GM19025 (cell line): ENCODE measurements around the gene SYT15.
"Not testable (repeated sequence)": the region's sequence is repeated elsewhere in the genome, so short reads cannot be mapped to it uniquely, and the experiment has no call there.

ENCODE experiments used
- ATAC-seq: cut with Tn5 transposase; IDR thresholded peaks from one replicate; pipeline ENCODE4 v1.9.1; 2021; ENCODE audit warnings: mild to moderate bottlenecking, low read depth, moderate library complexity; ENCODE audit not compliant: unreplicated experiment

Gene SYT15

DNA sequence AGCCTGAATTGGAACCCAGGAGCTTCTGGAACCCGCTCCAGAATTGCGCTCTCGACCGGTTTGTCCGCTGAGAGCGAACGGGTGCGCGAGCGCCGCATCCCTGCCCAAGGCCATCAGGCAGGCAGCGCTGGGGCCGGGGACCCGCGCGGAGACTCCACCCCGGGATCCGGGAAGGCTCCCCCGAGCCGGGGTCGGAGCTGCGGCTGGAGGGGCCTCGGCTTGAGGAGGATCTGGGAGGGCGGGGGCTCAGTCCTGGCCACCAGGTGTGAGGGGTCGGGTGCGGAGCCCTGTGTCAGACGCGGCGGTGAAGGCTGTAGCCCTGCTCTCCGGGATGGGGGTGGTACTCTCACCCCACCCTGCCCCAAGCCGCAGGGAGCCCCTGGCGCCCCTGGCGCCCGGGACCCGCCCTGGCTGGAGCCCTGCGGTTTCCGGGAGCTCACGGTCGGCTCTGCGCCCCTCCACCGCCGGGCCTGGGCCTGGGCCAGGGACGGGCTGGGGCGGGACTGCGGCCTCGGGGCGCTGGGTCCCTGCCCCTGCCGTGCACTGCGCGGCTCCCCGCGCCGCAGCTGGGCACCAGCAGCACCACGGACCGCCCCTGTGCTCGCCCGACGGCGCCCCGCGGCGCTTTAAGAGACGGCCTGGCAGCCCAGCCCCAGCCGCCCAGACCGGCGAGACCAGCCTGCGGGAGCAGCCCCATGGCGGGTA, at the start of gene SYT15:
SYT15 (plus strand) TSS at position 655 of the 705 bp plus-strand sequence; CDS start at position 696, 41 bp downstream.
- not testable (repeated sequence) for ATAC-seq

- ATAC-seq, result not testable (repeated sequence)
These were observed 49.2 kb upstream of the SYT15 start for GRCh38 chr10:46529742-46530141.

GRCh38 chr10:46530249-46531186, 48.4 kb upstream of the SYT15 start:
- ATAC-seq, result no peak

DNA sequence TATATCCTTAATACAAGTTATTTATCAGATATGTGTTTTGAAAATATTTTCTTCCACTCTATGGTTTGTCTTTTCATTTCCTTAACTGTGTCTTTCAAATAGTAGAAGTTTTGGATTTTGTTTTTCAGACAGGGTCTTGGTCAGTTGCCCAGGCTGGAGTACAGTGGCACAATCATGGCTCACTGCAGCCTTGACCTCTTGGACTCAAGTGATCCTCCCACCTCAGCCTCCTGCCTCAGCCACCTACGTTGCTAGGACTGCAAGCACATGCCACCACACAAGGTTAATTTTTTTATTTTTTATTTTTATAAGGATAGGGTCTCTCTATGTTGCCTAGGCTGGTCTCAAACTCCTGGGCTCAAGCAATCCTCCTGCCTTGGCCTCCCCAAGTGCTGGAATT, 46.7 kb upstream of the SYT15 start:
- not testable (repeated sequence) for ATAC-seq

- no peak for ATAC-seq
These were observed 44.0 kb upstream of the SYT15 start for GRCh38 chr10:46534828-46535524.

- ATAC-seq, result no peak
These were observed 42.8 kb upstream of the SYT15 start for GRCh38 chr10:46536171-46536570.

DNA sequence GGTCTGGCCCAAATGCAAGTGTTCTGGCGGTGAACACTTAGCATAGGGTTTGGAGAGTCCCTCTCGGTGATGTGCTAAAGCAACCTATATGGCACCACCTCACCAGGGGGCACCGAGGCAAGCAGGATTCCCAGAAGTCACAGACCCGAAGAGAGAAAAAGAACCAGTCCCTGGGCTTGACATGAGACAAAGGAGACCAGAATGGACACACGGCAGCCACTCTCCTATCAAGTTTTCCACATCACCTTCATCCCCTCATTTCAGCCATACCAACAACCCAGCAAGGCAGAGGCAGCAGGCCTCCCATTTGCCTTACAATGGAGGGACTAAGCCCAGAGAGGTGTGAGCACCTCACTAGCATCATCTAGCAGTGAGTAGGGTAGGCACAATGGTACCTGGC, 42.1 kb upstream of the SYT15 start:
- no peak for ATAC-seq

GRCh38 chr10:46537309-46537708, 41.6 kb upstream of the SYT15 start:
- no peak for ATAC-seq

DNA sequence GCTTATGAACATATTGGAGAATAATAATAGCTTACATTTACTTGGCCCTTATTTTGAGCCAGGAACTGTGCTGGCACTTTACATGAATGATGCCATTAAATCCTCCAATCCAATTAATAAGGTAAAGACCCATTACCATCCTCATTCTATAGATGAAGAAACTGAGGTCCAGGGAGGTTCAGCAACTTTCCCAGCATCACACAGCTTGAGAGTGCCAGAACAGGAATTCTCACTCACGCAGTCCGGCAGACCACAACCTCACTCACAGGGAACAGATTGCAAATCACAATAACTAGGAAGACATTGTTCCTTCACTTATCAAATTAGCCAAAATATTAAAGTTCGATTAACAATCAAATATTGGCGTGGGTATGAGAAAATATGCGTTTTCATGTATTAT, 40.8 kb upstream of the SYT15 start:
- no peak for ATAC-seq

- no peak for ATAC-seq
These were observed 40.1 kb upstream of the SYT15 start for GRCh38 chr10:46538717-46539426.

DNA sequence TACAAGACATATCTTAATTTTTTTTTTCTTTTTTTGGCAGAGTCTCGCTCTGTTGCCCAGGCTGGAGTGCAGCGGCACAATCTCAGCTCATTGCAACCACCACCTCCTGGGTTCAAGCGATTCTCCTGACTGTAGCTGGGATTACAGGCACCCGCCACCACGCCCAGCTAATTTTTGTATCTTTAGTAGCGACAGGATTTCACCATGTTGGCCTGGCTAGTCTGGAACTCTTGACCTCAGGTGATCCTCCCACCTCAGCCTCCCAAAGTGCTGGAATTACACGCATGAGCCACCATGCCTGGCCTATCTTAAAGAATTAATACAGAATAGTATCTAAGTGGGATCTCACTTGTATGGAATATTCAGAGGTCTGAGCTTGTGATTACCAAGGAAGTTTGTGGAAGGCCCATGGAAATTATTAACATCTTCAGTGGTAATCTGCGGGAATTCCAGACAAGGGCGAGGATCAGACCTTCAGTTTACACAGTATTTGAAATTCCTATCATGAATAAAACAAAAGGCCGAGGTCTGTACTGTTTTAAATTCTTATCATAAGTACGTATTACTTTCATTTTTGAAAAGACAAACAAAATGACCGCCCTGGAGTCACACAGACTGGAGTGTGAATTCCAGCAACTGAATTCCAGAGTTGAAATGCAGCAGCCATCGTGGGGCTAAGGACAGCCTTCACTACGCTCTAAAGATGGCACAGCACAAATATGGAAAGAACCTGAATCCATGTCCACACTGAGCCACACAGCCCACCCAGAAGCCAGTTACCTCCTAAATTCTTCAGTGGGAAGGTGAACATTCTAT, 39.1 kb upstream of the SYT15 start:
- ATAC-seq, result no peak

- no peak for ATAC-seq
These were observed 38.4 kb upstream of the SYT15 start for GRCh38 chr10:46540412-46541016.

DNA sequence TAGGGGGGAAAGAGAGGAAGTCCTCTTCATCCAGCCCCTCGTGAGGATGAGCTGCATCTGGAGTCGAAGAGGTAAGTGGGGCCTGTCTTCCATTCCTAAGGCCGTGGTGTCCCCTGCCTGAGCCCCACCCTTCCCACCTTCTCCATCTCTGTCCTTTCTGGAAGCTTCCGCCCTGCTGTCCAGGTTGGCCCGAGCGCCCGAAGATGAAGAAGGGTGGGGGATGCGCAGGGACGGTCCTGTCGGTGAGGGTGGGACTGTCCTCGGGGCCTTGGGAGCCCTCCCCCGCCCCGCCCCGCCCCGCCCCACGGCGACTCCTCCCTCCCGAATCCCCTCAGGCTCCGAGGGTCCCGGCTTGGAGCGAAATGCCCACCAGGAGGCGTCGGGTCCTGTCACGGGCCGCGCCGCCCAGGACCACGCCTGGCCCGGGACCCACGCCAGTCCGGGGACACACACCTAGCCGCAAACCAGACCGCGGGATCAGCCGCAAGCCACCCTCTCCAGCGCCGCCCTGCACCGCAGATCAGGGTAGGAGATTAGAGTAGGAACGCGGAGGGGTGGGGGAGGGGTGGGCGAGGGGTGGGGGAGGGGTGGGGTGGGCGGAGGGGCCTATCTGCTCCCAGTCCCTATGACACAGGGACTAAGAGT, 37.8 kb upstream of the SYT15 start:
- no peak for ATAC-seq

- no peak for ATAC-seq
These were observed 37.0 kb upstream of the SYT15 start for GRCh38 chr10:46541735-46542566.

DNA sequence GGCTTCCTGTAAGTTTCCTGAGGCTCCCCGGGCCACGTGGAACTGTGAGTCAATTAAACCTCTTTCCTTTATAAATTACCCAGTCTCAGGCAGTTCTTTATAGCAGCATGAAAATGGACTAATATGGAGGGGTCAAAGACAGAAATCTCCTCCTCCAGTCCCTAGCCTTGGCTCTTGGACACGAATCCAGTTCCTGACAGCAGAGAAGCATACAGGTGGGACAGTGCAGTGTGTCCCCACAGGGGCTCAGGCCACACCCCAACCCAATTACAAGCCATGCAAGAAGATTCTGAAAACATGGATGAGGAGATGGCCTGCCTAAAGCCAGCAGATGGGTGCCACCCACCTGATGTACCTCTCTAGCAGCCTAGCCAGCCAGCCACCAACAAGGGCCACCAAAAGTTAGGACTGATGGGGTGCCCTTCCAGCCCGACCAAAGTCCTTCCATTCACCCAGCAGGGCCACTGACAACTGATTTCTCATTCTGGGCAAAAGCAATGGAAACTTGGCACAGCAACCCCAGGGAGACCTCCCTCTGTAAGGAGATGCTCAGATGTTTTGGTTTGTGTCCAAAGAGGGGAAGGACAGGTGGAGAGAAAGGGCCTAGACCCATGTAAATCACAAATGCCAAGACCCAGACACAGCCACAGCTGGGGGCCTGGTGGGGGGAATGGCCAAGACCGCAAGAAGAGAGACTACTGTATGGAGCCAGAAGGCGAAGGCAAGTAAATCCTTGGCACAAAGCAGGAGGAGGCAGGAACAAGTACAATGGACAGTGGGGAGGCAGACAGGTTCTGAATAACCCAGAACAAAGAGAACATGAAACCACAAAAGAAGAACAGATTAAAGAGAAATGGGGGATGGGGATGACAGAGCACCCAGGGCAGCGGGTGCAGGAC, 36.1 kb upstream of the SYT15 start:
- no peak for ATAC-seq

DNA sequence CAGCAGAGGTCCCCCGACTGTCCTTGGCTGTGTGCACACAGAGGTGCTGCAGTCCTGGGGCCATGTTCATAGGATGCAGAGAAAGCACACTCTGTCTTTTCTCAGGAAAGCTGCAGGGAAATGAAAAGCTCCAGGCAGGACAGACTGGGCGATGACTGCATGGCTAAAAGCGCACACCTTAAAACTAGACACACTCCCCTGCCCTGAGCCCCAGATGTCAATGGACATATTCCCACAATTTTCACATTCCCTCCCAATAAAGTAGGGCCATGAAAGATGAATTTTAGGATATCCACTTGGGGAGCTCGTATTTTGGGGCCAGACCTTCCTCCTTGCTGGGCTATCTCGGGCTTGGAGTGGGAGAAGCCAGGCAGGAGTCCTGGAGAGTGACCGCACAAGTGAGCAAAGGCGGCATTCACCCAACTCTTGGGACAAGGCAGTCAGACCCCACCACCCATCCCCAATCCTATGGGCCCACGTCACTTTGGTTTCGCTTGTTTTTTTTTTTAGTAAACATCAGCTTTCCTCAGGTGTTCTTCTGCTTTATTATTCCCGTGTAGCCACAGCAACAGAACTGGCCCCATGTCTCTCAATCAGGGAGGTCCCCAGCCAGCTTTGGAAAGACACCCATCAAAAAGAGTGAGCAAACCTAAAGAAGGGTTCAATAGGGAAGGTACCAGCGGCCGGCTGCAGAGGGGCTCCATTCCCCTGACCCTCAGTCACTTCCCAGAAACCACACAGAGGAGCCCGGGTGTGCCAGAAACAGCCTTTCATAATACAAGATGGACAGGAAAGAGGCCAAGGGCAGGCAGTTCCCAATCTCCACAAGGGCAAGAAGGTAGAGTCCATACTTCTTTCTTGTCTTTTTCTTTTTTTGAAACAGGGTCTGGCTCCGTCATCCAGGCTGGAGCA, 35.2 kb upstream of the SYT15 start:
- ATAC-seq, result no peak
